ENCODE data around the gene ITFG1.

GRCh38 chr16:47129755-47130435, 331.0 kb downstream of the ITFG1 start:
- no peak for TF ChIP-seq ZNF777 (tag by site-specific recombination; IDR thresholded peaks at IDR 0.05; ENCODE audit: borderline replicate concordance)
- TF ChIP-seq ZNF426 (tag by site-specific recombination; IDR thresholded peaks at IDR 0.05): no peak
- TF ChIP-seq ZNF707 (tag by site-specific recombination; IDR thresholded peaks at IDR 0.05): no peak
- TF ChIP-seq, protein P1, sequence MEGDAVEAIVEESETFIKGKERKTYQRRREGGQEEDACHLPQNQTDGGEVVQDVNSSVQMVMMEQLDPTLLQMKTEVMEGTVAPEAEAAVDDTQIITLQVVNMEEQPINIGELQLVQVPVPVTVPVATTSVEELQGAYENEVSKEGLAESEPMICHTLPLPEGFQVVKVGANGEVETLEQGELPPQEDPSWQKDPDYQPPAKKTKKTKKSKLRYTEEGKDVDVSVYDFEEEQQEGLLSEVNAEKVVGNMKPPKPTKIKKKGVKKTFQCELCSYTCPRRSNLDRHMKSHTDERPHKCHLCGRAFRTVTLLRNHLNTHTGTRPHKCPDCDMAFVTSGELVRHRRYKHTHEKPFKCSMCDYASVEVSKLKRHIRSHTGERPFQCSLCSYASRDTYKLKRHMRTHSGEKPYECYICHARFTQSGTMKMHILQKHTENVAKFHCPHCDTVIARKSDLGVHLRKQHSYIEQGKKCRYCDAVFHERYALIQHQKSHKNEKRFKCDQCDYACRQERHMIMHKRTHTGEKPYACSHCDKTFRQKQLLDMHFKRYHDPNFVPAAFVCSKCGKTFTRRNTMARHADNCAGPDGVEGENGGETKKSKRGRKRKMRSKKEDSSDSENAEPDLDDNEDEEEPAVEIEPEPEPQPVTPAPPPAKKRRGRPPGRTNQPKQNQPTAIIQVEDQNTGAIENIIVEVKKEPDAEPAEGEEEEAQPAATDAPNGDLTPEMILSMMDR (tag by site-specific recombination; IDR thresholded peaks at IDR 0.05): no peak
- TF ChIP-seq ZNF768 (tag by site-specific recombination; IDR thresholded peaks at IDR 0.05): no peak

Measured in HEK293 (cell line).